Neuronal stem cell (in vitro differentiated cells): ENCODE measurements around the gene RSAD2.

ENCODE experiments used
- DNase-seq: peaks from one replicate; pipeline ENCODE4 v3.0.0-alpha.2; 2013; ENCODE audit warnings: low spot score
- H2AFZ ChIP-seq: one replicate; pipeline ENCODE4 v1.6.1; 2013; ENCODE audit warnings: mild to moderate bottlenecking, low read length, inconsistent platforms
- H2AK5ac ChIP-seq: 2 replicates; pipeline ENCODE4 v1.6.1; 2013; ENCODE audit warnings: low read depth, mild to moderate bottlenecking, inconsistent platforms, low read length, moderate library complexity, mixed read lengths
- H2BK120ac ChIP-seq: 2 replicates; pipeline ENCODE4 v1.6.1; 2013; ENCODE audit warnings: low read depth, mild to moderate bottlenecking, inconsistent platforms, low read length, moderate library complexity, mixed read lengths
- H2BK12ac ChIP-seq: one replicate; pipeline ENCODE4 v1.6.1; 2013; ENCODE audit warnings: low read length, inconsistent platforms
- H2BK15ac ChIP-seq: 2 replicates; pipeline ENCODE4 v1.6.1; 2013; ENCODE audit warnings: mild to moderate bottlenecking, low read length, inconsistent platforms, mixed read lengths
- H2BK5ac ChIP-seq: one replicate; pipeline ENCODE4 v1.6.1; 2013; ENCODE audit warnings: inconsistent platforms, mild to moderate bottlenecking, low read length, moderate library complexity
- H3K14ac ChIP-seq: one replicate; pipeline ENCODE4 v1.6.1; 2013; ENCODE audit warnings: low read length, inconsistent platforms
- H3K18ac ChIP-seq: 2 replicates; pipeline ENCODE4 v1.6.1; 2013; ENCODE audit warnings: low read length, inconsistent platforms
- H3K23ac ChIP-seq: 2 replicates; pipeline ENCODE4 v1.6.1; 2013; ENCODE audit warnings: low read depth, mild to moderate bottlenecking, mixed read lengths, low read length, inconsistent platforms; ENCODE audit not compliant: poor library complexity
- H3K27ac ChIP-seq: replicated peaks from 3 replicates; pipeline ENCODE4 v1.5.1; 2013; ENCODE audit warnings: low read length, inconsistent platforms
- H3K27me3 ChIP-seq, 3 experiments: 2 replicates each; pipeline ENCODE4 v1.6.1; 2013; ENCODE audit warnings: low read length in 3 of 3, mild to moderate bottlenecking in 2 of 3, inconsistent platforms in 1 of 3, low read depth in 1 of 3, mixed read lengths in 1 of 3, moderate library complexity in 1 of 3; ENCODE audit not compliant: control insufficient read depth in 3 of 3, insufficient read depth in 3 of 3
- H3K36me3 ChIP-seq, 2 donors: replicated peaks in 1 of 2; 2 replicates each; pipeline ENCODE4 v1.6.1; 2013; ENCODE audit warnings: low read length in 2 of 2; ENCODE audit not compliant: control insufficient read depth in 2 of 2, insufficient read depth in 2 of 2
- H3K4ac ChIP-seq: 2 replicates; pipeline ENCODE4 v1.6.1; 2013; ENCODE audit warnings: inconsistent platforms, mild to moderate bottlenecking, low read length, moderate library complexity
- H3K4me1 ChIP-seq, 2 donors: 1 replicate in 1 of 2; 2 replicates in 1 of 2; pipeline ENCODE4 v1.6.1; 2013; ENCODE audit warnings: low read length in 2 of 2, low read depth in 1 of 2; ENCODE audit not compliant: control insufficient read depth in 2 of 2, insufficient read depth in 1 of 2
- H3K4me2 ChIP-seq: one replicate; pipeline ENCODE4 v1.6.1; 2013; ENCODE audit warnings: mild to moderate bottlenecking, low read length, inconsistent platforms; ENCODE audit not compliant: insufficient read depth, poor library complexity, severe bottlenecking
- H3K4me3 ChIP-seq, 2 donors: 2 replicates each; pipeline ENCODE4 v1.5.1; 2013; ENCODE audit warnings: low read length in 2 of 2, mild to moderate bottlenecking in 2 of 2, inconsistent platforms in 1 of 2, moderate library complexity in 1 of 2
- H3K79me1 ChIP-seq: one replicate; pipeline ENCODE4 v1.6.1; 2013; ENCODE audit warnings: low read depth, mild to moderate bottlenecking, inconsistent platforms, low read length, moderate library complexity
- H3K9ac ChIP-seq: one replicate; pipeline ENCODE4 v1.6.1; 2013; ENCODE audit warnings: mild to moderate bottlenecking, low read depth, low read length, inconsistent platforms; ENCODE audit not compliant: poor library complexity
- H3K9me3 ChIP-seq, 2 donors: replicated peaks in 1 of 2; 2 replicates each; pipeline versions ENCODE3 to v1.6.1; 2013; ENCODE audit warnings: low read length in 2 of 2, mild to moderate bottlenecking in 2 of 2, inconsistent platforms in 1 of 2, low read depth in 1 of 2, mixed read lengths in 1 of 2, moderate library complexity in 1 of 2; ENCODE audit not compliant: control insufficient read depth in 2 of 2, insufficient read depth in 1 of 2
- H4K8ac ChIP-seq: one replicate; pipeline ENCODE4 v1.6.1; 2013; ENCODE audit warnings: low read depth, mild to moderate bottlenecking, inconsistent platforms, low read length, moderate library complexity
- H4K91ac ChIP-seq: one replicate; pipeline ENCODE4 v1.6.1; 2013; ENCODE audit warnings: low read length, low read depth, mild to moderate bottlenecking, inconsistent platforms; ENCODE audit not compliant: poor library complexity
- WGBS, 2 donors: extraction: QIAGEN DNeasy Blood & Tissue Kit; methylation state at CpG; one replicate each; pipeline ENCODE4 v1.1.7; 2013; ENCODE audit warnings: missing lambda C conversion rate in 2 of 2, mixed read lengths in 1 of 2; ENCODE audit not compliant: insufficient read length in 2 of 2, insufficient replicate concordance in 1 of 2; ENCODE audit errors: extremely low coverage in 2 of 2; 5-methylcytosine and 5-hydroxymethylcytosine counted together

RSAD2 gene

GRCh38 chr2:6942848-6943247 lies 65.3 kb downstream of the RSAD2 start:
- no peak overlapping the region for H3K4ac ChIP-seq
- H3K23ac ChIP-seq, result no peak overlapping the region
- no peak overlapping the region for H4K91ac ChIP-seq
- H3K14ac ChIP-seq, result no peak overlapping the region
- H3K4me3 ChIP-seq, result no peak overlapping the region
- no peak overlapping the region for H3K4me2 ChIP-seq
- H2BK15ac ChIP-seq, result no peak overlapping the region
- no peaks in the 10 kb centered on the region for H3K27me3 ChIP-seq
- peaks cover 23 to 66% of the 10 kb centered on the region in 2 donors for H3K36me3 ChIP-seq
- peaks cover 0 to 6% of the 10 kb centered on the region in 2 donors for H3K4me1 ChIP-seq
- DNase-seq, result no peak
- H2AFZ ChIP-seq, result no peak overlapping the region
- peaks cover 0 to 3% of the 10 kb centered on the region in 2 donors for H3K9me3 ChIP-seq
- WGBS, 2 donors, result no CpG with 5 or more reads among the region's 8 CpGs
- no peak overlapping the region for H2BK120ac ChIP-seq
- H3K79me1 ChIP-seq, result no peaks in the 10 kb centered on the region
- H3K9ac ChIP-seq, result no peak overlapping the region
- H2BK12ac ChIP-seq, result no peak overlapping the region
- no peak overlapping the region for H4K8ac ChIP-seq
- H2AK5ac ChIP-seq, result no peak overlapping the region
- no peak overlapping the region for H2BK5ac ChIP-seq
- no peak overlapping the region for H3K27ac ChIP-seq
- no peak overlapping the region for H3K18ac ChIP-seq

GRCh38 chr2:6943523-6943922 lies 65.9 kb downstream of the RSAD2 start:
- no peak for DNase-seq
- Histone ChIP-seq H3K4me2 (no peak overlapping the region), H2BK5ac (no peak overlapping the region), H3K27me3 (no peaks in the 10 kb centered on the region), H3K4ac (no peak overlapping the region), H4K8ac (no peak overlapping the region), H2BK15ac (no peak overlapping the region), H2BK12ac (no peak overlapping the region), H3K79me1 (no peaks in the 10 kb centered on the region), H3K18ac (no peak overlapping the region), H3K9ac (no peak overlapping the region), H3K27ac (no peak overlapping the region), H3K23ac (no peak overlapping the region), H3K14ac (no peak overlapping the region), H3K4me1 (peaks cover 0 to 6% of the 10 kb centered on the region in 2 donors), H2AK5ac (no peak overlapping the region), H2BK120ac (no peak overlapping the region), H3K9me3 (peaks cover 0 to 3% of the 10 kb centered on the region in 2 donors), H3K4me3 (no peak overlapping the region), H4K91ac (no peak overlapping the region), H3K36me3 (peaks cover 23 to 72% of the 10 kb centered on the region in 2 donors), H2AFZ (no peak overlapping the region)
- no CpG with 5 or more reads among the region's 6 CpGs for WGBS, 2 donors

- peak overlapping the region in 1 of 2 donors; percentile 26 for H3K4me3 ChIP-seq
- H2BK5ac ChIP-seq, result no peak overlapping the region
- no peak overlapping the region for H3K23ac ChIP-seq
- no peak overlapping the region for H2BK12ac ChIP-seq
- peaks cover 0 to 3% of the 10 kb centered on the region in 2 donors for H3K9me3 ChIP-seq
- no peak overlapping the region for H3K4me2 ChIP-seq
- H3K4ac ChIP-seq, result no peak overlapping the region
- no peak overlapping the region for H2BK120ac ChIP-seq
- no peak overlapping the region for H3K14ac ChIP-seq
- no peak overlapping the region for H4K91ac ChIP-seq
- no peak for DNase-seq
- H3K18ac ChIP-seq, result no peak overlapping the region
- no peaks in the 10 kb centered on the region for H3K79me1 ChIP-seq
- no peak overlapping the region for H2AK5ac ChIP-seq
- H2BK15ac ChIP-seq, result no peak overlapping the region
- peaks cover 23 to 72% of the 10 kb centered on the region in 2 donors for H3K36me3 ChIP-seq
- no peaks in the 10 kb centered on the region for H3K27me3 ChIP-seq
- no peak overlapping the region for H2AFZ ChIP-seq
- peaks cover 0 to 6% of the 10 kb centered on the region in 2 donors for H3K4me1 ChIP-seq
- H3K27ac ChIP-seq, result no peak overlapping the region
- no peak overlapping the region for H4K8ac ChIP-seq
- no peak overlapping the region for H3K9ac ChIP-seq
- WGBS, 2 donors, result no CpG with 5 or more reads among the region's 8 CpGs
These were observed 66.4 kb downstream of the RSAD2 start for GRCh38 chr2:6943971-6944370.

DNA sequence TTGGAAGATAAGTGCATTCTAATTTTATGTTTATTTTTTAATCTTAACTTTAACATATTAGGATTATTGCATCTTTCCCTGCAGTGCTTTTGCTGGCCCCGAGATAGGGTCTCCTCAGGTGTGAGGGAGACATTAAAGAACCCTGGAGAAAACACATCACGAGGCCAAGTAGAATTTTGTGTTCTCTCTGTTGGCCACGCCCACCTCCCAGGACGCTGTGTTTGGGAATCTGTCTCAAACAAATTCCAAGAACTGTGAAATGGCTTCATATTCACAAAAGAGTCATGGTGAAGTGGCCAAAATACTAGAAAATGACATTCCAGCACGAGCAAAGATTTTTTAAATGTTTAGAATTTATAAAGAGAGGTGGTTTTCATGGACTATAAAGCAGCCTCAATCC lies 67.0 kb downstream of the RSAD2 start:
- Histone ChIP-seq H2BK15ac (no peak overlapping the region), H3K4me1 (peaks cover 0 to 6% of the 10 kb centered on the region in 2 donors)

More for the DNA sequence above, 67.0 kb downstream of the RSAD2 start:
- H3K14ac ChIP-seq, result no peak overlapping the region
- H3K18ac ChIP-seq, result no peak overlapping the region
- H3K4me3 ChIP-seq, result no peak overlapping the region
- no peak overlapping the region for H3K27ac ChIP-seq
- H2BK12ac ChIP-seq, result no peak overlapping the region
- H2AFZ ChIP-seq, result no peak overlapping the region
- WGBS, 2 donors, result no CpG with 5 or more reads among the region's 5 CpGs
- no peak overlapping the region for H3K4me2 ChIP-seq
- H3K4ac ChIP-seq, result no peak overlapping the region
- no peak overlapping the region for H3K23ac ChIP-seq
- no peak overlapping the region for H3K9ac ChIP-seq
- H2BK5ac ChIP-seq, result no peak overlapping the region
- no peak overlapping the region for H4K91ac ChIP-seq
- no peak overlapping the region for H2AK5ac ChIP-seq
- DNase-seq, result no peak
- H3K79me1 ChIP-seq, result no peaks in the 10 kb centered on the region
- no peak overlapping the region for H4K8ac ChIP-seq
- H3K27me3 ChIP-seq, result no peaks in the 10 kb centered on the region
- peaks cover 0 to 3% of the 10 kb centered on the region in 2 donors for H3K9me3 ChIP-seq
- H2BK120ac ChIP-seq, result no peak overlapping the region
- H3K36me3 ChIP-seq, result peaks cover 23 to 72% of the 10 kb centered on the region in 2 donors
